DND-41 (cell line): ENCODE results near the gene PET100.

Experiments used
- EZH2 ChIP-seq: IDR thresholded peaks from 3 replicates; pipeline ENCODE4 v1.6.1; 2012; ENCODE audit warnings: borderline replicate concordance, low read depth, mild to moderate bottlenecking, moderate library complexity, low read length, inconsistent platforms; ENCODE audit not compliant: severe bottlenecking
- TF ChIP-seq, protein P1 (sequence below): IDR thresholded peaks from 2 replicates; pipeline ENCODE4 v1.5.1; 2012; ENCODE audit warnings: borderline replicate concordance, low read length, moderate library complexity, mild to moderate bottlenecking; ENCODE audit not compliant: poor library complexity, severe bottlenecking; ENCODE audit errors: extremely low read depth

DNA sequence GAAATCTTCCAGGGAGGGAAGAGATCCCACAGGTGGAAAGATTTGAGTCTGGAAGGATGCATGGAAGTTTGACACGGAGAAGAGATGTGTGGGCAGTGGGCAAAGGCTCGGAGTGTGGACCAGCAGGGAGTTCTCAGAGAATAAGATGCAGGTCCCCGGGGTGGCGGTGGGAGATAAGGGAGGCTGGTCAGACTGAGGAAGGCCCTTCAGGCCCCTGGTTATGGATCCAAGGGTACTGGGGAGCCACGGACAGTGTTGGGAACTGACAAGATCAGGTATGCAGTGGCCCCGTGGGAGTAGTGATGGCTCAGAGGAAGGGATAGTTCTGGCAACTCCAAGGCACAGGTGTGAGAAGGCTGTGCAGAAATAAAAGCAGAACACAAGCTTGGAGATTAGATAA is 31.4 kb upstream of the PET100 start:
- TF ChIP-seq, protein P1, sequence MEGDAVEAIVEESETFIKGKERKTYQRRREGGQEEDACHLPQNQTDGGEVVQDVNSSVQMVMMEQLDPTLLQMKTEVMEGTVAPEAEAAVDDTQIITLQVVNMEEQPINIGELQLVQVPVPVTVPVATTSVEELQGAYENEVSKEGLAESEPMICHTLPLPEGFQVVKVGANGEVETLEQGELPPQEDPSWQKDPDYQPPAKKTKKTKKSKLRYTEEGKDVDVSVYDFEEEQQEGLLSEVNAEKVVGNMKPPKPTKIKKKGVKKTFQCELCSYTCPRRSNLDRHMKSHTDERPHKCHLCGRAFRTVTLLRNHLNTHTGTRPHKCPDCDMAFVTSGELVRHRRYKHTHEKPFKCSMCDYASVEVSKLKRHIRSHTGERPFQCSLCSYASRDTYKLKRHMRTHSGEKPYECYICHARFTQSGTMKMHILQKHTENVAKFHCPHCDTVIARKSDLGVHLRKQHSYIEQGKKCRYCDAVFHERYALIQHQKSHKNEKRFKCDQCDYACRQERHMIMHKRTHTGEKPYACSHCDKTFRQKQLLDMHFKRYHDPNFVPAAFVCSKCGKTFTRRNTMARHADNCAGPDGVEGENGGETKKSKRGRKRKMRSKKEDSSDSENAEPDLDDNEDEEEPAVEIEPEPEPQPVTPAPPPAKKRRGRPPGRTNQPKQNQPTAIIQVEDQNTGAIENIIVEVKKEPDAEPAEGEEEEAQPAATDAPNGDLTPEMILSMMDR, result no peak
- no peak for TF ChIP-seq EZH2
